HL-60 (cell line): Measurements from ENCODE around the gene USP11.

Source experiments
- CTCF ChIP-seq: IDR thresholded peaks from one replicate; pipeline ENCODE4 v1.5.1; 2011; ENCODE audit warnings: low read length, control low read depth, inconsistent platforms; ENCODE audit not compliant: insufficient read depth
- GABPA ChIP-seq: IDR thresholded peaks from 2 replicates; pipeline ENCODE4 v1.6.1; 2012; ENCODE audit warnings: low read depth
- POLR2AphosphoS5 ChIP-seq: IDR thresholded peaks from 2 replicates; pipeline ENCODE4 v1.6.1; 2012; ENCODE audit warnings: low read depth
- REST ChIP-seq: IDR thresholded peaks from 2 replicates; pipeline ENCODE4 v1.6.1; 2012; ENCODE audit warnings: low read depth; ENCODE audit not compliant: insufficient replicate concordance
- SPI1 ChIP-seq: IDR thresholded peaks from 2 replicates; pipeline ENCODE4 v1.6.1; 2012; ENCODE audit warnings: low read depth, mild to moderate bottlenecking, borderline replicate concordance

GRCh38 chrX:47199286-47199685, 33.5 kb upstream of the USP11 start:
- TF ChIP-seq POLR2AphosphoS5, result no peak
- TF ChIP-seq CTCF, result no peak
- TF ChIP-seq REST, result no peak
- TF ChIP-seq GABPA, result no peak
- TF ChIP-seq SPI1, result no peak
